Umbilical cord (tissue), 2 donors: ENCODE measurements around the gene NPHP4. TPM values are rescaled to one million over a fixed set of nuclear protein-coding genes. Genes with fewer than 3 reads are reported as not detected.
A peak's percentile ranks its signal among the peaks of the same experiment; 100 is the strongest.
"Not testable (repeated sequence)": the region's sequence is repeated elsewhere in the genome, so short reads cannot be mapped to it uniquely, and the experiment has no call there.

Experiments used
- DNase-seq: peaks from one replicate; pipeline ENCODE4 v3.0.0-alpha.2; 2015; ENCODE audit warnings: low spot score
- total RNA-seq: library from RNA; depleted of rRNA; stranded (reverse); fragments of >200 nt; gene quantifications from one replicate; pipeline ENCODE4 v1.2.3, GENCODE V29; 2014; ENCODE audit warnings: low replicate concordance; ENCODE audit not compliant: insufficient read depth

The NPHP4 gene
- total RNA-seq, 1 donor from 2014 or later, result 11.3 TPM

DNA sequence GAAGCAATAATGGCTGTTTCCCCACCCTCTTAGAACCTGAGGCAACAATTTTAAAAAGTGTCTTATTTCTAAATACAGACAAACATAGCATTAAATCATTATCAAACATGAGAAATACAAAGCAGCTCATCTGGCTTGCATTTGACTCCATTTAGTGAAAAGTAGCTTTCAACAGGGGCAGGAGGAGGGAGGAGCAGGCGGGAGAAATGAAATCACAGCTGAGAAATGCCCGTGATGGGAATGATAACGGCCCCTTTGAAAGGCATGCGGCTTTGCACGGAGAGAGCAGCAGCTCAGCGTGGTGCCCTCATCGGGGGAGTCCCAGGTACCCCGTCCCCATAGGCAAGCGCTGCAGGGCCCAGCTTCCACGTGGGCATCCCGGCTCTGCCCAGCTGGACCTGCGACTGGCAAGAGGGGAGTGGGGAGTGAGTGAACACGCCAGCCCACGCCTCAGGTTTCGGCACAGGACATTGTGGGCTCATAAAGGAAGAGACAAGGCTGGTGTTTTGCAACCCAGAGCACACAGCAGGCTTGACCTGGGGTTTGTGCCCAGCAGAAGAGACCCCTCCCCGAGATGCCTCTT, 134.6 kb downstream of the NPHP4 start:
- DNase-seq, result no peak

DNA sequence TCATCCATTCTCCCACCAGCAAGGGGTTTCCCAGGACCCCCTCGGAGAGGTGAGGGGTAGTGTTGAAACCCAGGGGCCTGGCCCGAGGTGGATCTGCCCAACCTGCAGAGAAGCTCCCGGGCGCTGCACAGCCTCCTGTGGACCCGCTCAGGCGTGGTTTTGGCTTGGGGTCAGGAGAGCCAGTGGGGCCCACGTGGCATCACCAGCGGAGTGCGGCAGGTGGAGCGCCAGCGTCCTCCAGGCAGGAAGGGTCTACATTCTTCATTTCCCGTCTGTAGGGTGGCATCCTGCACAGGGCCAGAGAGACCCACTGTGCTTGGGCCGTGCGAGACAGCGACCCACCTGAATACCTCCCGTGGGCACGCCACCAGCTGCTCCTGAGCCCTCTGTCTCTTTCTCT, 135.2 kb downstream of the NPHP4 start:
- no peak for DNase-seq

DNA sequence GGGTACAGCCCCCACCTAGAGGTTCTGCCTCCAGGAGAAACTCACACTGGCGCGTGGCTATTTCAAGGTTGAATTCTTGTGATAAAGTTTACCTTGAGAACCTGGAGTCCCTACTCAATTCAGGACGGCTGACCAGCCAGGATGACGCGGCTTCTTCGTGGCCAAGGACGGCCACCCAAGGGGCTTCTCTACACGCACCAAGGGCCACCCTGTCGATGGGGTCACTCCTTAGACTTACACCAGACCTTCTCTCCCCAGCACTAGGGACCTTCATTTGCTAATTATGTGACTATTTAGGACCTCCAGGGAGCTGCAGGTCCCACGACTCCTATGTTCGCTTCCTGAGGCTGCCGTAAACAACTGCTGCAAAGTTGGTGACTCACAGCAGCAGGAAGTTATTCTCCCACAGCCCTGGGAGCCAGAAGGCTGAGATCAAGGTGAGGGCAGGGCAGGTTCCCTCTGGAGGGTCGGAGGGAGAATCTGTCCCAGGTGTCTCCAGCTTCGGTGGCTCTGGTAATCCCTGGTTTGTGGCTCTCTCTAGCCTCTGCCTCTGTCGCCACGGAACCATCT, 135.9 kb downstream of the NPHP4 start:
- no peak for DNase-seq

DNA sequence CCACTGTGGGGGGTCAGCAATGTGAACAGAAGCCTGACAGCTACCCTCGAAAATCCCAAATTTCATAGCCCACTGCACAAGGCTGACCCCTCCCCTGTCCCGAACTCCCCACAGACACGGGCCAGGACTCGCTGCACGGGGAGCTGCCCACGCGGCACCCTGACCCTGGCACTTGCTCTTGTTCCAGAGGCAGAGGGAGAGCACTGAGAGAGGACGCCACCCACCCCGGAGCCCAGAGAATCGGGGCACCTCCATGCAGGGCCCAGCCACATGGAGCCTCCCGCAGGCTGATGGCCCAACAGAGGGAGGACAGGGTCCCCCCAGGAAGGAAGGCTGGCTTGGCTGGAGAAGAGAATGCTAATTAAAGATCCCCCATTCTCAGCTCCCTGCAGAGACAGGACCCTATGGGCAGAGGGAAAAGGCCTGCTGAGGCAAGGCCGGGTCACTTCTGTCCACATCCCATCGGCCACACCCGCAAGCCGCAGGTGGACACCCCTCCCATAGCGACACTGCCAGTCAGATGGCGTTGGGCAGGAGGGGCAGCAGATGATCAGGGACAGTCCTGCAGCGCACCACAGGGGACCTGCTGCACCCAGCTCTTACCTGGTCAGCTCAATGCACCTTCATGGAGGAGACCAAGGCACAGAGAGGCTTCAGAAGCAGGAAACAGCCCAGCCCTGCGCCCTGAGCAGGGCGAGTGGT, 136.9 kb downstream of the NPHP4 start:
- no peak for DNase-seq

DNA sequence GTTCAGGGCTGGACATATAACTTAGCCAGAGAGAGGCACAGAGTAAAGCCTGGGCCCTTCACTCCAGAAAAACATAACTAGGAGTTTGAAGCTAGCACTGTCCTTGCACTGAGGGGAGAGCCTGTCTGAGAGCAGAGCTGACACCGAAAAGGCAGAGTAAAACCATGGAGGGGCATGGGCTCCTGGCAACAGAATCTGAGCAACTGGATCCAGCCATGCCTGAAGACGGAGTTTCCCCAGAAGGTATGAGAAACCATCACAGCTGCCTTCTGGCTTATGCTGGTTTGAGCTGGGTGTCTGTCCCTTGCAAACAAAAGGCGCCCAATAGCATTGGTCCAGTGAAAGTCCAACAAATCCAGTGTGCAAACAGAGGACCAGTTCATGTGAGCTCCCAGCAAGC, 137.5 kb downstream of the NPHP4 start:
- no peak for DNase-seq

DNA sequence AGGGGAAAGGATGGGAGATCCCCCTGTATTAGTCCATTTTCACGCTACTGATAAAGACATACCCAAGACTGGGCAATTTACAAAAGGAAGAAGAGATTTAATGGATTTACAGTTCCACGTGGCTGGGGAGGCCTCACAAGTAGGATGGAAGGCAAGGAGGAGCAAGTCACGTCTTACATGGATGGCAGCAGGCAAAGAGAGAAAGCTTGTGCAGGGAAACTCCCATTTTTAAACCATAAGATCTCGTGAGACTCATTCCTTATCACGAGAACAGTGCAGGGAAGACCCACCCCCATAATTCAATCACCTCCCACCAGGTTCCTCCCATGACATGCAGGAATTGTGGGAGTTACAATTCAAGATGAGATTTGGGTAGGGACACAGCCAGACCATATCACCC, 138.4 kb downstream of the NPHP4 start:
- not testable (repeated sequence) for DNase-seq

DNA sequence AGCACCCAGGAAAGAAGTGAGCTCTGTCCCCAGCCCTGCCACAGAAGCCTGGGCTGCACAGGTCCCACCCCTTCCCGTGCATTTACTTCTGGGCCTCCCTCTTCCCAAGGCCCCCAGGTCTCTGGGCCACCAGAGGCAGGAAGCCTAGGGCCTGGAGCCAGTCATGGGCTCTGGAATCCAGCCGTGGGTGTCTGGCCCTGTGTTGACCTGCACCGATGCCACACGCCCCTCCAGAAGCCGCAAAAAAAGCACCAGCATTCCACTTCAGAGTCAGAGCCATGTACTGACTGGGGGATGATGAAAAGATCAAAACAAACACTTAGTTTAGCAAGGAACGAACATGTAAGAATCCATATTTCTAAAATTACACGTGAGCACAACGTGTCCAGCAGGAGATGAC, 141.7 kb downstream of the NPHP4 start:
- no peak for DNase-seq

DNA sequence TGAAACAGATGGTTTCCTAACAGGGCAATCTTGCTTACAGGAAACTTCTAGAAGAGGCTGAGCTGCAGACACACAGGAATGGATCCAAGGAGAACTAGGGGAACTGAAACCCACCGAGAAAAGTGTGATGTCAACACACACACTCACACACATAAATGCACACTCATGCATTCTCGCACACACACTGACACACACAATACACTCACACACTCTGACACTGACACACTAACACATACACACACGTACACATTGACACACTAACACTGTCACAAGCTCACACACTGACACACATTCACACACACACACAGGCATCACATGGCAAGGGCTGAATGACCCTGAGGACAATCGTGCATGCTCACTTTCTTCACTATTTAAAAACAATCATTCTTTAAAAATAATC, 142.7 kb downstream of the NPHP4 start:
- DNase-seq, result no peak

DNA sequence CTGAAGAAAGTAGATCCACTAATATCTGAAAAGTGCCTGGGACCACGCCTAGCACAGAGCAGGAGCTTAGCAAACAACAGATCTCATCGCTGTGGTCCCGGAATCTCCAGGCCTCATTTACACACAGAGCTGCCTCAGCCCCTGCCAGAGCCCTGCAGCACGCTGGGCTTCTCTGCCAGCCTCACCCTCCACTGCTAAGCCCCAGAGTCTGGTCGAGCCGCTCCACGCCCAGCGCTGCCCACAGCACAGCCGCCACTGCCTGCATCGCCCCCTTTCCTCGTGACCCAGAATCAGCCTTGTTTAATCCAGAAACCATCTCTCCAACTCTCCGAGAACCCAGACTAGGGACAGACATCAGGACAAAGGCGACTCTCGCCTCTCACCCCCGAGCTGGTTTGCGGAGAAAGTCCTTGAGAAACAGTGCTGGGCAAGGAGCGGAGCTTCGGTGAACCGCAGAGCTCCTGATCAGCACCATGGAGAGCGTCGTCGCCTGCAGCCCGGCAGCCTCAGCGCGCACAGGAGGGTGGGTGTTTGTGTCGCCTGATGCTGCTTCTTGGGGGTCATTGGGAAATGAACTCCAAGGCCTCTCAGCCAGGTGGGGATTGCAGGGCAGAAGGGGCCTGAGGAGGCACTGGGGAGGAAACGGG, 145.1 kb downstream of the NPHP4 start:
- DNase-seq, result peak; percentile 23

DNA sequence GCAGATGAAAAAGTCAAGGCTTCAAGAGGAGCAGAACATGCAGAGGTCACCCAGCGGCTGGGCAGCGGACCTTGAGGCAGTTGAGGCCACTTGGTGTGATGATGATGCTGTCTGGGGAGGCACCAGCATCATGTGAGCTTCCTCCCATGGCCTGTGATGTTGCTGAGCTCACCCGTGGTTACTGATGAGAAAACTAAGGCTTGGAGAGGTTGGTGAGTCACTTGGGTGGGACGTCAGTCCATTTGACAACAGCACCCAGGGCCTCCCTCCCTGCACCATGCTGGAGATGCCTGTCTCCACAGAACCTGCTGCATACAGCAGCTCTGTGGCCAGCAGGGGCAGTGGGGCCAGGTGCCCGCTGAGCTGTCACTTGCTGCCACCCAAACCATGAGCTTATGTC, 146.8 kb downstream of the NPHP4 start:
- no peak for DNase-seq

DNA sequence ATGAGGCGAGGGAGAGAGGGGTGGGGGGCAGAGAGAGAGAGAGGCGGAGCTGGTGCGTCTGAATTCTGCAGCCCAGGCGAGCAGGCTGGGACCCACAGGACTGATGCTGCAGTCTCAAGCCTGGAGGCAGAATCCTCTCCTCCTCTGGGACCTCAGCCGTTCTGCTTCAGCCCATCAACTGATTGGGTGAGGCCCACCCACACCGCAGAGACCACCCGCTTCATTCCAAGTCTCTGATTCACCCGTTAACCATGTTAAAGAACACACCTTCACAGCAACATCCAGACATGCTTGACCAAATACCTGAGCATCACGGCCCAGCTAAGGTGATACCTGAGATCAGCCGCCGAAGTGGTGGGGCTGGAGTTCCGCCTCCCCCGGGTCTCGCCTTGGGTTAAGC, 147.8 kb downstream of the NPHP4 start:
- DNase-seq, result no peak

DNA sequence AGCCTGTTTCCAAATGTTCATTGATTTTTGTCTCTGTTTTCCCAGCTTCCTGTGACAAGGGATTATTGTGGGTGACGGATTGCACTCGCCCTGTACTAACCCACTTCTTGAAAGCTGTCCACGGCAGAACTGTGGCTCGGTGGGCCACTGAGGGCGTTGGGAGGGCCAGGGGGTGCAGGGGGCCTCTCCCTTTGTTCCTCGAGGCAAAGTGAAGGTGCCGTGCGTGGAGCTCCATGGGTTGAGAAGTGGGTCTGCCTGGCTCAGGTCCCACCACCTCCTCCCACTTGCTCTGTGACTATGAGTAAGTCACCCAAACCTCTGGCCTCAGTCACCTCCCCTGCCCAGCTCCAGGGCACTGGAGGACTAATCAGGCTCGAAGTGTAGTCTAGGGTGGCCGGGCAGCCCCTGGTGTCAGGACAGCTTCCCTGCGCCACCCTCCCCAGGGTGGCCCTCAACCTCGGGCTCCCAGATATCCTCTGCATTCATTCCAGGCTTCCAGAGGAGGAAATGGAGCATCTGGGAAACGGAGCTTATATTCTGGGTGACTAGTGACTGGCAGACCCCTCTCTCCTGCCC, 148.6 kb downstream of the NPHP4 start:
- DNase-seq, result no peak

DNA sequence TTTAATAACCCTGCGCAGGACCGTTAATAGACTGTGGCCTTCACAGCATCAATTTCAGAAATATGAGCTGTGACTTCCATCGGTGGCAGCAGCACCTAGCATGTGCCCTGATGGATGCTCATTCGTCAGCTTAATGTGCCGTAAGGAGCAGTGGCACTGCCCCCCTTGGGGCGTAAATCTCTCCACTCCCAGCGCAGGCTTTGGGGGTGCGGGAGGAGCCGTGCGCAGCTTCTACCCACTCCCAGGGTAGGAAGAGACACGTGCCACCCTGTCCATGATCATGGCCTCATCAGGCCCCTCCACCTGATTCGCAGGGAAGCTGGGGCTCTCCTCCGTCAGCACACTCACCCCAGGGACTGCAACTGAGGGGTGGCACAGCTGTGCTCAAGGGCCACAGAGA, 149.5 kb downstream of the NPHP4 start:
- DNase-seq, result no peak

DNA sequence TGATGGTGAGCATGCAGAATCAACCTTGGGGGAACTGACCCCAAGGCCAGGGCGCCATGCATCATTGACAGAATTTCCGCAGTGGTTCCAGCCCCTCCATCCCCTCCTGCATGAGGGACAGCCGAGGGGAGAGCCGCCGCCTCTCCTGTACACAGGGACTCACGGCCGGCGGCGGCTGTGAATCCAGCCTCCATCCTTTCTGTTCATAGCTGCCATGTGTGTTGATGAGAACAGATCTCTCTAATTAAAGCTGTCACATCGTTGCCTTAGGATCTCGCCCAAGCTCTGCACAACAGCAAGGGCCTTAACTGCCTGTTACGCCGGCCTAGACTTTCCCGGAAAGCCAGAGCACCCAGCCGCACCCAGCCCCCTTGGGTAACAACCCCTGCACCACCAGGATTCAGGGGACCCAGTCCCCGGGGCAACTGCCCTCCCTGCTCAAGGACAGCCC, 151.6 kb downstream of the NPHP4 start:
- DNase-seq, result no peak

DNA sequence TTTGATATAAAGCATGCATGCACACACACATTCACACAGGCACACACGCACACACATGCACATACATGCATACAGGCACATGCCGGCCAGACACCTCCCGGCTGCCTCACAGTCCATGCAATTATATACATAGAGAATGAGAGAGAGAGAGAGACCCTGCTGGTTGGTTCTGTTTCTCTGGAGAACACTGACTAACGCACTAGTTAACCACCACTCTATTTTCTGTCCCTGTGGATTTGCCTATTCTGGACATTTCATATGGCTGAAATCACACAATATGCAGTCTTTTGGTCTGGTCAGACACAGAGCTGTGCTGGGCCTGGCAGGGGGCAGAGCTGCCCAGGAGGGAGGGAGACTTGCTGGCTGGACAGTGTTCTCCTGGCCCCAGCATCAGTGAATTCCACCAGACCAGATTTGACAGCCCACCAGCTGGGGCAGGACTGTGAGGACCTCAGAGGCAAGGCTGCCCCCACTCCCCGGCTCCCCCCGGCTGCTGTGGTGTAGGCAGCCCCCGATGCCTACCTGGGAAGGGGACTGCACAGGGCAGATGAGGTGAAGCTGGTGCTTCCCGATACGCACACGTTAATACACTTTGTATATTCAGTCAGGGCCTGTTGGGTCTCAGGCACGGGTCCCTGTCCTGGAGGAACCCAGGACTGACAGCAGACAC, 152.2 kb downstream of the NPHP4 start:
- DNase-seq, result no peak

DNA sequence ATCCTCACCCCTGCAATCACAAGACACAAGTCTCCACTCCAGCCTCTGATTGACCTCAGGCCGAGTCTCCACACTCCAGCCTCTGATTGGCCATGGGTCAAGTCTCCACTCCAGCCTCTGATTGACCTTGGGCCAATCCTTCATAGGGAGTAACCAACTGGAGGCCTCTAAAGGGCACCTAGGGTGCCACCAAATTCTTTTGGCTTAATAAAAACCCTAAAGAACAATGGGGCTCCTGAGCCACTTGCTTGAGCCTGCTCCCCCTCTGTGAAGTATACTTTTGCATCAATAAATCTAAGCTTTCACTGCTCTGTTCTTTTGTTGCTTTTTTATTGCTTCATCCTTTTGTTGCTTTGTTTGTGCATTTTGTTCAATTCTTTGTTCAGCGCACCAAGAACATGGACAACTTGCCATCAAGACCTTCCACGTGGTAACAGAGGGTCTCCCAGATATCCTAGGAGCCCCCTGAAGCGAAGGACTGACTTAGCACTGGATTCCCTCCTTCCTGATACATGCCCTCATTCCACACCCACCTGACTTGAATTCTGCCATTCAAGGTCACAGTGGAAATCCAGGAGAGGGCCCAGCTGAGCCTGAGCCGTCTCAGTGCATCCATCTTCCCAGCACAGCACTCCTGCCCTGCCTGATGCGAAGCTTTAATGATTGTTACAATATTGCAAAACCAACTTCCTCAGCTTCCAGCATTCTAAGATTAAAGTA, 152.9 kb downstream of the NPHP4 start:
- DNase-seq, result no peak

DNA sequence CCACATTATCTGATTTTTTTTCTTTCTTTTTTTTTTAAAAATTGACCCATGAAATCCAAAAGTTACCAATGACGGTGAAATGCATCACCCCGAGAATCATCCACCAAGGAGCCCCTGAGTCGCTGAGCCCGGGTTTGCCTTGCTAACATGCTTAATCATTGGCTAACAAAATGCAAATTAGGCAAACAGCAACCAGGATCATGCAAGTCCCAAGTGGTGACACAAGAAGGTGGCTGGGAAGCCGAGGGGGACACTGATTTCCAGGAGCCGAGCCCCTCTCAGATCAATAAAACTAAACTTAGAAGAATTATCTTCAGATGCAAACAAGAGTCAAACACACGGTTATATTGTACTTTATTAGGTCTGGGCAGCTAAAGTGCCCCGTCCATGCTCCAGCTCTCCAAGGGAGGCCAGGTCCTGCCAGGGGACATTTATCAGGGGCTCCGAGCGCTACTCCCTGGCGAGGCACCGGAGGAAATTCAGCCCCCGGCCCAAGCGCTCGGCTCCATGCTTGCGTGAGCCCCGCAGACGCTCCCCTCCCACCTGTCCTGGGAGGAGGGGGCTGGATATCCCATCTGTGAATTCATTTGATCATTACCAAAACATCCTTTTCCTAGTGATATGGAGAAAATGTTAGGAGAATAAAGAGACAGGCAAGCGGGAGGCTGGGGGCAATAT, 154.1 kb downstream of the NPHP4 start:
- no peak for DNase-seq

DNA sequence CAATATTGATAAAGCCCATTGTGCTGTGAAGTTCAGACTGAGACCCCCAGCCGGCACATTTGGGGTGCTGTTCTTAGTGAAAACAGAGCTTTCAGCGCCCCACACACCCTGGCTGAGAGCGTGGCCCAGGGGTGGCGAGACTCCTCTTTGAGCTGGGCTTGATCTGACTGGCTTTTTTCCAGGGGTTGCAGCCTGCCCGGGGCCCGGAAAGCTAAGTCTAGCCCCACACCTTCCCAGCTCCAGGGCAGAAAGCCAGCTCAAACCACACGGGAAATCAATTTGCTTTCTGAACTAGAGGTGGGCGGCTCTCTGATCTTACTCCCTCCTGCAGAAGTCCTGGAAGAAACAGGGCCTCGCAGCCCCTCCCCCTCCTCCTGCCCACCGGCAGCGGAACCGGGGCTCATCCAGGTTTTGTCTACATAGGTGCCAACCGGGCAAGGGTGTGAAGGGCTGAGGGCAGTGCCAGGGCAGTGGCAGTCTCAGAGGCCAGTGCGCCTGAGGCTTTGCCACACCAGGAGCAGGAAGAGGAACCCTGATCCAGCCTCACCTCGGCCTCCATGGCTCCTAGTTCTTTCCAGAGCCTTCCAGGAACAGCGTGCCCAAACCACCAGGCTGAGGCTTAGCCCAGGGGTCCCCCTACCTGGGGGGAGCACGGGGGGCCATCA, 155.3 kb downstream of the NPHP4 start:
- no peak for DNase-seq

DNA sequence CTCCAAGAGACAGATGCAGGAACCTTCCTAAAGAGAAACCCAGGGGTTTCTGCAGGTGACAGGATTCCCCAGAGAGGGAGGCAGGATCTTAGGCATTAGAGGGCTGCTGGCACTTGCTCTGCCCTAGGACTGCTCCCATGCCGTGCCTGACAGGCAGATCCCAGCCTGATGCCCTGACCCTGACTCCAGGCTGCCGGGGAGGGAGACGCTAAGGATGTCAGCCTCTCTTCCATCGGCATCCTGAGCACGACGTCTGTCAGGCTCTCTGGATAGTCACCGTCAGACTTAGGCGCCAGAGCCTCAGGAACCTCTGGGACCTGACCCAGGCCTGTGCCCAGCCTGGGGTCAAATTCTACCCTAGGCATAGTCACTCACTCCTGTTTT, 157.1 kb downstream of the NPHP4 start:
- DNase-seq, result no peak
